LoVo (cell line): ENCODE results near the gene PSD4.

Experiments
- DNase-seq: peaks from one replicate; pipeline ENCODE4 v3.0.0-alpha.2; 2016; ENCODE audit warnings: low spot score

Gene PSD4

DNA sequence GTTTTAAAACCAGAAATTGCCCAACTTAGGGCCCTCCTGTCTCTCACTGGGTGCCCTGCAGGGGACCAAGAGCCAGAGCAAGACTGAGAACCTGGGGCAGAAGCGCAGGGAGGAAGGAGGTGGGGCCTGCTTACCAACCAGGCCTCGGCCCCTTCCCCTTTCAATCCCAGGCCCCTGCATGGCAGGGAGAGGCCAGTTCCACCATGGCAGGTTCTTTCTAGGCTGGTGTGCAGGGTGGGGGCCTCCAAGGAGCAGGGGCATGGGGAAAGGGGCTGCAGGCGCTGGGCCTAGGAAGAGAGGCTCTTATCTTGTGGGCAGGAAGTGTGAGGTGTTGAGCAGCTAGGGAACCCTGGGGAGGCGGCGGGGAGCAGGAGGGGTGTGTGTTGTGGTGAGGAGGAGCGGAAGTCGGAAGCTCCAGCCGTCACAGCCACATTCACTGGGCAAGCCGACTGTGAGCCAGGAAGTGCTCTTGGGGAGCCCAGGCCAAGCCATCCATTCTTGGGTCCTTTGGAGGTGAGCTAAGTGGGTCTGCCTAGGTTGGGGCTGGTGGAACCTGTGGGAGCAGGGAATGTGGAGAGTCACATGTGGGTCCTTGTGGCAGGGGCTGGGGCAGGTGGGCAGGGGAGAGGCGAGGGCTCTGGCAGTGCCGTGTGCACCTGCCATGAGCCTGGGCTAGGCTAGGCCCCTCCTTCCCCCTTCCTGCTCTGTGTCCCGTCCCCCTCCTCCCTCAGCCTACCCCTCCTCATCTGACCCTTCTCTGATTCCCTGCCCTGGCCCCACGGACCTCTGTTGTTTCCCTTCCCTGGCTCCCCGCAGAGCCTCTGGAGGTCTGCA lies at the start of gene PSD4:
Gene PSD4 (plus strand): TSS at position 430 of the 834 bp plus-strand sequence. CDS start 8,486 bp downstream, outside the sequence.
- DNase-seq, result no peak

DNA sequence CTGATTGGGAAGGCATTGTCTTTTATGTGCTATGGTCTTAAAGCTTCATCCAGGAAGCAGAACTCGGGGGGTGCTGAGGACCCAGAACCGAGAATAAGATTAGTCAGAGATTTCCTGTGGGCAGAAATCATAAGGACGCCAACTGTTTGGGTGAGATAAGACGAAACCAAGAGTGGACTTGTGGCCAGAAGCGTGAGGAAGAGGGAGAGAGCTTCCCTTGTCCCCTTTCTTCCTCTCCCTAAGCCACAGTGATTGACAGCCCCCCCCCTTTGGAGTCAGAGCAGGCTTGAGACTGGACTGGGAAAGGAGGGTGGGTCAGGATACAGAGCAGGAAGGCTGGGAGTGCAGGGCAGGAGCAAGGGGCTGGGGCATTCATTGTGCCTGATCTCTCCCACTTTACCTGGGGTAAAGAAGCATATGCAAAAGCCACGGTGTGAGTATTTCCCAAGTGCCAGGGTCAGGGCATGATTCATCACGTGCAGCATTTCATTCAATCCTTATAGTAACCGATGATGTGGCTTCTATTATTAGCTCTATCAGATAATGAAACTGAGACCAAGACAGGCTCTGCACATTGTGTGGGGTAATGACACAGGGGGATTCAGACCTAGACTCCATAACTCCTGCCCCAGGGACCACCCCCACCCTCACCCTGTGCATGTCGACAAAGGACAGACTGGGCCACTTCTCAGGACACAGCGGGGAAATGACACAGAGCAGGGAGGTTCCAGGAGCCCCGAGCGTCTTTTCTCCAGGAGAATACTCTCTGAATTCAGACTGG lies 49.4 kb upstream of the PSD4 start:
- DNase-seq, result no peak

DNA sequence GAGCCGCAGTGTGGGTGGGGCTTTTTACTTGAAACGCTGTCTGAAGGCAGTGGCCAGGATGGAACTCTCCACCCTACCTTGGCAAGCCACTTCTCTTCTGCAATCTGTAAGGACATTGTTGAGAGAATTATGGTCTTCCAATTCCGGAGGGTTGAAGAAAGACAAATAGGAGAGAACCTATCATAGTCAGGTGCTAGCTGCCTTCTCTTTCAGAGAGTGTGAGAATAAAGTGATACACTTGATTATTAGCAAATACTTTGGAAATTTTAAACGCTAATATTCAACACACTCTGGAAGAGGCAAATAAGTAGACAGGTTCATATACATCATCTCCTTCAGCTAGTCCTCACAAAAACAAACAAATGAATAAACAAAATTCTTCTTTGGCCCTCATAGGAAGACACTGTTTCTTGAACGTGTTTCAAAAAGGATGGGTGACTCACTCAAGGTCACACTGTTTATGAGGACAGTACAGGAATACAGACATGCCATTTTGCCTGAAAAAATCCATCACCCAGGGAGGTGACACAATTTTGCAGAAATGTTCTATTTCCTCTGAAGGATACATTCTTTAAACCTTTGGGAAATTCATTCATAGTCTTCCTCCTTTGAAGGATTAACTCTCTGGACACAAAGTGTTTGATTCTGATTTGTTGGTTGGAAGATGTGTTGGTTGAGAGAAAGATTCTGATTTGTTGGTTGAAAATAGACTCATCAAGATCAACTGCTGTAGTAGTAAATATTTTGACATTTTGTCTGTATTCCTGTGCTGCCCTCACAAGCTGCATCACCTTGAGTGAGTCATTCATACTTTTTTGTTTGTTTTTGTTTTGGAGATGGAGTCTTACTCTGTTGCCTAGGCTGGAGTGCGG lies 48.6 kb upstream of the PSD4 start:
- DNase-seq, result no peak

DNA sequence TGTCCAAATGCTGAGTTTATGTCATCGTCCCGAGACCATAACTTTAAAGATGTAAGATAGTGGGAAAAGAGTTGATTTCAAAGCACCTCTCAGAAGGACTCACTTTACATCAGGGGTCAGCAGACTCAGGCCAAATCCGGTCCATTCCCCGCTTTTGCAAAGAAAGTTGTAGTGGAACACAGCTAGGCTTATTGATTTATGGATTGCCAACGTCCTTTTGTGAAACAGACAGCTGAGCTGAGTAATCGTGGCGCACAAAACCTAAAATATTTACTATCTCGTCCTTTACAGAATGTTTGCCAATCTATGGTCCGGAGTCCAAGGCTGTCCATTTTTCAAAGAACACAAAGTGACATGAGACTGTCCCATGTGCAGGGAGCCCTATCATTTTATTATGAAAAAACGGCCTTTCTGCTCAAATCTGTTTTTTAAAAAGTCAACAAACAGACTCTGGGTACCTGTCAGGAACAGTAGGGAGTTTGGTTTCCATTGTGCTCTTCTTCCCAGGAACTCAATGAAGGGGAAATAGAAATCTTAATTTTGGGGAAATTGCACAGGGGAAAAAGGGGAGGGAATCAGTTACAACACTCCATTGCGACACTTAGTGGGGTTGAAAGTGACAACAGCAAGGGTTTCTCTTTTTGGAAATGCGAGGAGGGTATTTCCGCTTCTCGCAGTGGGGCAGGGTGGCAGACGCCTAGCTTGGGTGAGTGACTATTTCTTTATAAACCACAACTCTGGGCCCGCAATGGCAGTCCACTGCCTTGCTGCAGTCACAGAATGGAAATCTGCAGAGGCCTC lies 46.7 kb upstream of the PSD4 start, which contains the start of gene IL1RN:
Gene IL1RN (plus strand): TSS at position 754 of the 801 bp plus-strand sequence. CDS start 27 bp downstream, at position 781.
- DNase-seq, result no peak

DNA sequence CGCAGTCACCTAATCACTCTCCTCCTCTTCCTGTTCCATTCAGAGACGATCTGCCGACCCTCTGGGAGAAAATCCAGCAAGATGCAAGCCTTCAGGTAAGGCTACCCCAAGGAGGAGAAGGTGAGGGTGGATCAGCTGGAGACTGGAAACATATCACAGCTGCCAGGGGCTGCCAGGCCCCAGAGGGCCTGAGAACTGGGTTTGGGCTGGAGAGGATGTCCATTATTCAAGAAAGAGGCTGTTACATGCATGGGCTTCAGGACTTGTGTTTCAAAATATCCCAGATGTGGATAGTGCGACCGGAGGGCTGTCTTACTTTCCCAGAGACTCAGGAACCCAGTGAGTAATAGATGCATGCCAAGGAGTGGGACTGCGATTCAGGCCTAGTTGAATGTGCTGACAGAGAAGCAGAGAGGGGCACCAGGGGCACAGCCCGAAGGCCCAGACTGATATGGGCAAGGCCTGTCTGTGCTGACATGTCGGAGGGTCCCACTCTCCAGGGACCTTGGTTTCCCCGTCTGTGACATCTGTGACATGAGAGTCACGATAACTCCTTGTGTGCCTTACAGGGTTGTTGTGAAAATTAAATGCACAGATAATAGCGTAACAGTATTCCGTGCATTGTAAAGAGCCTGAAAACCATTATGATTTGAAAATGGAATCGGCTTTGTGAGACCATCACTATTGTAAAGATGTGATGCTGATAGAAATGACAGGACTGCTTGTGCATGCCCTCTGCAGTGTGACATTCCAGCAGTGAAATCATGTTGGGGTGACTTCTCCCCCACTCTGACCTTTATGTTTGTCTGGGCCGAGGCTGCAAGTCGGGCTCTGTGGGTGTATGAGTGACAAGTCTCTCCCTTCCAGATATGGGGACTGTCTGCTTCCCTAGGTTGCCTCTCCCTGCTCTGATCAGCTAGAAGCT lies 45.9 kb upstream of the PSD4 start:
- no peak for DNase-seq

DNA sequence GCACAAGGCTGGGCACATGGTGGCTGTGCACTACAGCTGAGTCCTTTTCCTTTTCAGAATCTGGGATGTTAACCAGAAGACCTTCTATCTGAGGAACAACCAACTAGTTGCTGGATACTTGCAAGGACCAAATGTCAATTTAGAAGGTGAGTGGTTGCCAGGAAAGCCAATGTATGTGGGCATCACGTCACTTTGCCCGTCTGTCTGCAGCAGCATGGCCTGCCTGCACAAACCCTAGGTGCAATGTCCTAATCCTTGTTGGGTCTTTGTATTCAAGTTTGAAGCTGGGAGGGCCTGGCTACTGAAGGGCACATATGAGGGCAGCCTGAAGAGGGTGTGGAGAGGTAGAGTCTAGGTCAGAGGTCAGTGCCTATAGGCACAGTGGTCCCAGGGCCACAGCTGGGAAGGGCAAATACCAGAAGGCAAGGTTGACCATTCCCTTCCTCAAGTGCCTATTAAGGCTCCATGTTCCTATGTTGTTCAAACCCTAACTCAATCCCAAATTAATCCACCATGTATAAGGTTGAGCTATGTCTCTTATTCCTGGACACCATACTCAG lies 44.2 kb upstream of the PSD4 start:
- no peak for DNase-seq

DNA sequence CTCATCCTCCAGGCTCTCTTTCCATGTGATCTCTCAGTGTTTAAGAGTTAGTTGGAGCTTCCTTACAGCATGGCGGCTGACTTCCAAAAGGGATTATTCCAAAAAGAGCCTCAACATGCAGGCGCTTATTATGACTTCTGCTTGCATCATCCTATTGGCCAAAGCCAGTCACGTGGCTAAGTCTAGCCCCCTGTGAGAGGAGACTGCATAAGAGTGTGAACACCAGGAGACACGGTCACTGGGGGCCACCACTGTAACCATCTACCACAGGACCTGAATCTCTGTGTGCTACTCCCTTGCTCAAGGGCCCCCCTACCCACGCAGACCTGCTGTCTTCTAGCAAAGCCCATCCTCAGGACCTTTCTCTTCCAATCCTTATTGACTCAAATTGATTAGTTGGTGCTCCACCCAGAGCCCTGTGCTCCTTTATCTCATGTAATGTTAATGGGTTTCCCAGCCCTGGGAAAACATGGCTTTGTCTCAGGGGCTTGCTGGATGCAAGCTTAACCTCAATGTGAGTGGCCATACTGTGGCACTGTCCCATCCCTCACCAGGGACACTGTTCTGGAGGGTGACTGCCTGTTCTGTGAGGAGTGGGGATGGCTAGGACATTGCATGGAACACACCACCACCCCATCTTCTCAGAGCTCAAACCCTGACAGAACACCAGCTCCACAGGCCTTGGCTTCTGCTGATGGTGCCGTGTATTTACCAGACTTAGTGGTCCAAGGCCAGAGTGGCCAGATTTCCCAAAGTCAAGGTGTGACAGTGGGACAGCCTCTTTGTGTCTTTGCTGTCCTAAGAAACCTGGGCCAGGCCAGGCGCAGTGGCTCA lies 42.2 kb upstream of the PSD4 start:
- DNase-seq, result no peak

DNA sequence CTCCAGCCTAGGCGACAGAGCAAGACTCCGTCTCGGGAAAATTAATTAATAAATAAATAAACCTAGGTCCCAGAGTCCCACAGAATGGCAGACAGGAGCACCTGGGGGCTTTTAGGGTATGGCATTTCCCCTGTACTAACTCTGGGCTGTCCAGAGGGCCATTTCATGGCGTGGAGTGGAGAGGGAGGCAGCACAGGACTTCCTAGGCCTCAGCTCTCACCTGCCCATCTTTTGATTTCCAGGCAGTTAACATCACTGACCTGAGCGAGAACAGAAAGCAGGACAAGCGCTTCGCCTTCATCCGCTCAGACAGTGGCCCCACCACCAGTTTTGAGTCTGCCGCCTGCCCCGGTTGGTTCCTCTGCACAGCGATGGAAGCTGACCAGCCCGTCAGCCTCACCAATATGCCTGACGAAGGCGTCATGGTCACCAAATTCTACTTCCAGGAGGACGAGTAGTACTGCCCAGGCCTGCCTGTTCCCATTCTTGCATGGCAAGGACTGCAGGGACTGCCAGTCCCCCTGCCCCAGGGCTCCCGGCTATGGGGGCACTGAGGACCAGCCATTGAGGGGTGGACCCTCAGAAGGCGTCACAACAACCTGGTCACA lies 41.3 kb upstream of the PSD4 start:
- DNase-seq, result no peak

DNA sequence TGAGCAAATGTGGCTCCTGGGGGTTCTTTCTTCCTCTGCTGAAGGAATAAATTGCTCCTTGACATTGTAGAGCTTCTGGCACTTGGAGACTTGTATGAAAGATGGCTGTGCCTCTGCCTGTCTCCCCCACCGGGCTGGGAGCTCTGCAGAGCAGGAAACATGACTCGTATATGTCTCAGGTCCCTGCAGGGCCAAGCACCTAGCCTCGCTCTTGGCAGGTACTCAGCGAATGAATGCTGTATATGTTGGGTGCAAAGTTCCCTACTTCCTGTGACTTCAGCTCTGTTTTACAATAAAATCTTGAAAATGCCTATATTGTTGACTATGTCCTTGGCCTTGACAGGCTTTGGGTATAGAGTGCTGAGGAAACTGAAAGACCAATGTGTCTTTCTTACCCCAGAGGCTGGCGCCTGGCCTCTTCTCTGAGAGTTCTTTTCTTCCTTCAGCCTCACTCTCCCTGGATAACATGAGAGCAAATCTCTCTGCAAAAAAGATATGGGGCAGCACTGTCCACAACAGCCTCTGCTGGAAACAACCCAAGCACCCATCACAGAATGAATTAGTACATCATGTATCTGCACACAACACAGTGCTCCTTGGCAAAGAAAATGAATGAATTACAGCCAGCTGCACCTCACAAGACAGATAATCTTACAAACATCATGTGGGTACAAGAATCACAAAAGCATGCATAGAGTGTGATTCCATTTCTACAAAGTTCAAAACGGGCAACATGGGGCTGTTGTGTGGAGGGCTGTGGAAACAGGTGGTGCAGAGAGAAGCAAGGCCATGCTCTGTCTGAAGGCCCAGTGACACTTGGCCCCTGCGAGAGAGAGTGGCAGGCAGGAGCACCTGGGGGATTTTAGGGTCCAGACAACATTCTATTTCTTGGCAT lies 39.8 kb upstream of the PSD4 start:
- DNase-seq, result no peak

DNA sequence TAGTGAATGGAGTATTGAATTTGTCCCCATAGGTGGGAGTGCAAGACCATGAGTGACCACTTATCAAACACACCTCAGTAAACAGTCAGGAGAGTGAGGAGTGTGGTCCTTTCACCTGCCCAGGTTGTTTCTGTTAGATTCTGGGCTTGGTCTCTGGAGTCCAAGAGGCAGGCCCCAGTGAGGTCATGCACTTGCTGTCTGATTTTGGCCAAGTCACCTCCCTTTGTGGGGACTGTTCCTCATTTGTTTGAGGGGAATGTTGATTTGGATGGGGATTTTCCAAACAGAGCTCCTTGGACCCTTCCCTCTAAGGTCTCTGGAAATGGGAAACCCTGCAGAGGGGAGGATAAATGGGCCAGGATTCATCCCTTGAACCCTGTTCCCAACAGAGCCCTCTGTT lies 39.1 kb upstream of the PSD4 start:
- DNase-seq, result no peak

DNA sequence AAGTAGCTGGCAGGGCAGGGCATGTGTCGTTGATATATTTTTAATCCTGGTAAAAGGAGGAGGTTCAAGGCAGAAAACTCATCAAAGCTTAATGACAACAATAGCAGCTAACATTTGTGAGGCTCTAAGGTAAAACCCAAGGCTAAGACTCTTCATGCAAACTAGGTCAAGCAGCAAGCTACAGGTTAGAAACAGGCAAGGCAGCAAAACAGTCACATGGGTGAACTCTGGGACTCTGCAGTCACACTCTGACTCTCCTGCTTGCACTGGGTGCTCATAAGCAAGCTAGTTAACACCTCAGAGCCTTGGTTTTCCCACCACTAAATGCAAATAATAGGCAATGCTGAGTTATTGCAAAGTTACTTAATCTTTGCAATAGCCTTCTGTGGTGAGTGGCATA lies 38.5 kb upstream of the PSD4 start:
- no peak for DNase-seq

DNA sequence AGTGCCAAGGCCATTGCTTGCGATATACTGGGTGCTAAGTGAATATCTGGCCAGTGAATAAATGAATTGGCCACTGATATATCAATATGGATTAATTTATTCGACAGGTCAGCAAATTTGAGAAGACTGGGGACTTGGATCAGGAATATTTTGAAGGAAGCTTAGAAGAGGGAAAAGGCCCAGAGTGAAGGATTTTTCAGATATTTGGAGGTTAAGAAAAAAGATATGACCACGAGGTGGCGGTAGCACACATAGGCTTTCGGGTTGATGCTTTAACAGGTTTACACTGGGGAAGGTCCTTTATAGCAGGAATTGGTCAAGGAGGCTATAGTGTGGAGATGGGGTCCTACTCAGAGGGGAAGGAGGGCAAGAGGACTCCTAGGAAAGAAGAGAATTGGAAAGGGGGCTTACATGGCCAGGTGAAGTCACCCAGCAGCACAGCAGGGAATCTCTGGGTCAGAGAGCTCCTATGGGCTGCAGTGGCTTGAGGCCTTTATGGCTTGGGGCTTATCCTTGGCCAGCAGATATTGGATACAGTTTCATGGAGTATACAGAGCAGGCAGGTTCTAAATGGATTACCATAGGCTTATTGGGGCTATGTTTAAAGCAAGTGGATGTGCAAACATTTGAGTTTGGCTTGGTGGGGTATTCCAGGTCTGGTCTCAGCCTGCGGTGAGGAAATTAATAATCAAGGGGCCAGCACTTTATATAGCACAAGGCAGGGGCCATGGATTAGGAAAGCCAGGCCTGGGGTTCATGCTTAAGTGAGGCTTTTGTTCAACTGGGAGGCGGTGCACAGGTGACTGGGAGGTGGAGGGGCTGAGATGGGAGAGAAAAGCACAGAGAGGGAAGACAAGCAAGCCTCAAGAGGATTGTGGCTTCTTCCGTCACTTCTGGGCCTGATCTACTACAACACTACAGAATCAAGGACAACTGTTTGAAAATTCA lies 36.7 kb upstream of the PSD4 start:
- DNase-seq, result peak; percentile 47

DNA sequence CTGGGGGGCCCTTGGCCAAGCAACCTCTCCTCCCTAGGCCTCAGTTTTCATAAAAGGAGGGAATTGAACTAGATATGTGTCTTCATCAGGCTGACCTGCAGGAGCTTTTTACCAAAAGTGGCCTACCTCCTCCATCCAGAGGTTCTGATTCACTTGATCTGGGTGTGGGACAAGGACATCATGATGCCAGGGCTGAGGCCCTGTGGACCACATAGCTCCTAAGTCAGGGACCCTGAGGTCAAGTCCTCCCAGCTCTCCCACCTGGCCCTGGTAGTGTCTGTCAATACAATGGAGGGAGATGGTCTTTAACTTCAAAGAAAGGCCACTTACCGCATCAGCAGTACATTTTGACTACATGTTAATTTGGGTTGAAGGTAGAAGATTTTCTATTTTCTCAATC lies 35.9 kb upstream of the PSD4 start:
- DNase-seq, result no peak

DNA sequence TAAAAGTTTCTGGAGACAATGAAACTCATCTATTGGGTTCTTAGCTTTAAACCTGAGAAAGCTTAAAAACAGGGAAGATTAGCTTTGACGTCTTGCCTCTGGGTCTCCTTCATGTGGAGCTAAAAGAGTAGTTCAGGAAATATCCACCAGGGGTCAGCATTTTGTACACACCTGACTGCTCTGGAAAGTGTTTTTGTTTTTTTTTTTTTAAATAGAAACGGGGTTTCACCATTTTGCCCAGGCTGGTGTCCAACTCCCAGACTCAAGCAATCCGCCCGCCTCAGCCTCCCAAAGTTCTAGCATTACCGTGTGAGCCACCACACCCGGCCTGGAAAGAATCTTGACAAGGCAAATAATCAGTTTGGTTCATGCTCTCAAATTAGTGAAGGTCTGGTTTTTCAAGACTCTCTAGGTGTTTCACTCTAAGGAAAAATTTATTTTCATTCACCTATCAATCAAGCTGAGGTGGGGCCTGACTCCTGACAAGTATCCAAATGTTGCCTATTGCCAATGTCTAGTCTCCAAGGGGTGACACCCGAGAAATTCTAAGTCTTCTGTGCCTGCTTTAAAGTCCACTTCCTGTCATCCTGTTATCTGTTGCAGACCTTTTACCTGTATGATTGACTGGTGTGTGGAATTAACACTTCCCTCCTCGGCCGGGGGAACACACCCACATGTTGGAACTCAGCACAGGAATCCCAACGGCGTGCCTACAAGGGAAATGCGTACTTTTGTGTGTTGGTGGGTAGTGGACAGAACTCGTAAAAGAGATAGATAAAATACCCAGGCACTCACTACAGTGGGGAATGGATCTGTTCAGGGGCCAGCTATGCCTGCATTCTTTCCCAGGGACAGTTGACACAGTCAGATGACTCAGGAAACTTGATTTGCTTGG lies 35.1 kb upstream of the PSD4 start:
- peak; percentile 75 for DNase-seq

DNA sequence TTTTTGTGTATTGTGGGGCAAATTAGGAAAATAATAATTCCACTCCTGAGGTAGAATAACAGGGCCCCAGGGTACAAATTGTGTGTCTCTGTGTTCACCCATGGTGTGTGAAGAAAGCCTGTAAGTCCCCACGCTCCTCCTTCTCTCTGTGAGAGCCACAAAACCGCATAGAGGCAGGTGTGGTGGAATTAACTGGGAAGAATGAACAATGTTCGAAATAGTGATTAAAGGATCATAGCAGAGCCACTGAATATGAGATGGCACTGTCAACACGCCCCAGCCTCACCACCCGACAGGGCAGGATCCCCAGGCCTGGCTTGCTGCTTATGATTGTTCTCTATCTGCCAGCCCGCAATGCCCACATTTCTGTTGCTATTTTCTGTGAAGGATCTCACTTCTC lies 32.3 kb upstream of the PSD4 start:
- no peak for DNase-seq
